Fibroblast of lung (primary cell): Measurements from ENCODE around the gene TPD52L1.

Experiments used
- CTCF ChIP-seq, 2 donors: IDR thresholded peaks in 1 of 2; conservative IDR thresholded peaks in 1 of 2; 1 replicate in 1 of 2; 2 replicates in 1 of 2; pipeline ENCODE4 v1.5.1; 2011 to 2012; ENCODE audit warnings: low read length in 2 of 2, control low read depth in 1 of 2, inconsistent platforms in 1 of 2, low read depth in 1 of 2, mild to moderate bottlenecking in 1 of 2
- EZH2 ChIP-seq: IDR thresholded peaks from 2 replicates; pipeline ENCODE4 v1.5.1; 2012; ENCODE audit warnings: low read length, control low read depth, mild to moderate bottlenecking; ENCODE audit errors: missing control alignments

GRCh38 chr6:125165776-125166175 lies 12.2 kb downstream of the TPD52L1 start:
- TF ChIP-seq CTCF (conservative IDR thresholded peaks at IDR 0.05 in 1 of 2, IDR thresholded peaks at IDR 0.05 in 1 of 2; ENCODE audit: low read depth in 1 of 2, low read length in 2 of 2) (no peak), EZH2 (no peak)
